Nephron (organoid): ENCODE data around the gene FAAP100.

Experiments
- H3K27ac Mint-ChIP-seq, 3 experiments: 2 replicates each; pipeline ENCODE4 v1.8.0; 2020; ENCODE audit warnings: mixed read lengths in 3 of 3, mild to moderate bottlenecking in 2 of 3, moderate library complexity in 1 of 3
- H3K27me3 Mint-ChIP-seq: 2 replicates; pipeline ENCODE4 v1.8.0; 2021; ENCODE audit warnings: low read depth, mild to moderate bottlenecking, moderate library complexity, mixed read lengths
- H3K36me3 Mint-ChIP-seq: 2 replicates; pipeline ENCODE4 v1.8.0; 2020; ENCODE audit warnings: low read depth, mixed read lengths
- H3K4me1 Mint-ChIP-seq: 2 replicates; pipeline ENCODE4 v1.8.0; 2020; ENCODE audit warnings: mixed read lengths
- H3K4me3 Mint-ChIP-seq, 3 experiments: 2 replicates each; pipeline ENCODE4 v1.8.0; 2020; ENCODE audit warnings: mild to moderate bottlenecking in 3 of 3, mixed read lengths in 3 of 3, moderate library complexity in 2 of 3
- H3K9me3 Mint-ChIP-seq: 2 replicates; pipeline ENCODE4 v1.8.0; 2020; ENCODE audit warnings: mixed read lengths
- CTCF ChIP-seq, 3 experiments: fragments of 200-600 bp; sonication (generic); IDR thresholded peaks; one replicate each; pipeline ENCODE4 v1.5.0; 2021; ENCODE audit warnings: antibody characterized with exemption in 3 of 3; ENCODE audit not compliant: unreplicated experiment in 3 of 3

The FAAP100 gene

GRCh38 chr17:81567191-81567590 is 15.0 kb upstream of the FAAP100 start:
- H3K27ac Mint-ChIP-seq, result peak overlapping the region; percentile 99 to 100 (median 99)
- peaks cover 65% of the 10 kb centered on the region for H3K36me3 Mint-ChIP-seq
- H3K4me1 Mint-ChIP-seq, result peaks cover 30% of the 10 kb centered on the region
- no peaks in the 10 kb centered on the region for H3K27me3 Mint-ChIP-seq
- no peak for TF ChIP-seq CTCF (IDR thresholded peaks at IDR 0.05; ENCODE audit: unreplicated experiment in 3 of 3)
- peak overlapping the region; percentile 40 to 57 (median 49) for H3K4me3 Mint-ChIP-seq
- H3K9me3 Mint-ChIP-seq, result no peaks in the 10 kb centered on the region

DNA sequence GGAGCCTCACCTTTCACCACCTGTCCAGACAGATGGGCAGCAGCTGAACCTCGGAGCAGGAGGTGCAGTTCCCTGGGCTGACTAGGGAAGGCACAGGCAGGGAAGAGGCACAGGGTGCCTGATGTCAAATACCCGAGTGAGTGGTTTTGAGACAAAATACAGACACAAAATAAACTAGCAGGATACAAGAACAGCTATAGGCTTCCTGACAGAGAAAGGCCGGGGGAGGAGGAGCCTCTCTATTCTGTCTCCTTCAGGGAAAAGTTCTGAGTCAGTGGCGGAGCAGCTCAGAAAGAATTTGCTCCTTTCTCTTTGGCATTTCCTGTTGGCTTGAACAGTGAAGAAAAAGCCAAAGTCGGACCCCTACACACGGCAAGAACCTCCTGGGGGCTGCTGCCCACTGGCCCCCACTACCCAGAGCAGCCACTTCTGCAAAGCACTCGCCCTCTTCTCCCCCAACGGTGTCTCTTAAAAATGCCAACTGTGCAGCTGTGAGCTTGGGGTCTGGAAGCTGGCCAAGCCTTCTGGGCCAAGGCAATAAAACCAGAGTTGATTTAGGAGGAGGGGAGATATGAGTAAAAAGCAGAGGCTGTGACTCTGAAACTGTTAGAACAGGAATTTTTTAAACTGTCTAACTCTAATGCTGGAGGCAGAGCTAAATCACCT is 14.4 kb upstream of the FAAP100 start:
- Mint-ChIP-seq H3K36me3 (peaks cover 69% of the 10 kb centered on the region), H3K27me3 (no peaks in the 10 kb centered on the region), H3K27ac (peak overlapping the region; percentile 99 to 100 (median 99)), H3K9me3 (no peaks in the 10 kb centered on the region), H3K4me3 (peak overlapping the region; percentile 40 to 57 (median 49)), H3K4me1 (peaks cover 30% of the 10 kb centered on the region)
- TF ChIP-seq CTCF (IDR thresholded peaks at IDR 0.05; ENCODE audit: unreplicated experiment in 3 of 3), result no peak

- Mint-ChIP-seq H3K4me3 (no peak overlapping the region), H3K4me1 (peaks cover 30% of the 10 kb centered on the region), H3K36me3 (peaks cover 74% of the 10 kb centered on the region), H3K9me3 (no peaks in the 10 kb centered on the region), H3K27ac (peak overlapping the region; percentile 99 to 100 (median 99)), H3K27me3 (no peaks in the 10 kb centered on the region)
- no peak for TF ChIP-seq CTCF (IDR thresholded peaks at IDR 0.05; ENCODE audit: unreplicated experiment in 3 of 3)
These were observed 13.1 kb upstream of the FAAP100 start for GRCh38 chr17:81565231-81565630.

- Mint-ChIP-seq H3K9me3 (no peaks in the 10 kb centered on the region), H3K4me1 (peaks cover 30% of the 10 kb centered on the region), H3K27ac (peak overlapping the region in 2 of 3 experiments; percentile 62 to 99), H3K36me3 (peaks cover 71% of the 10 kb centered on the region), H3K4me3 (no peak overlapping the region), H3K27me3 (no peaks in the 10 kb centered on the region)
- TF ChIP-seq CTCF (IDR thresholded peaks at IDR 0.05; ENCODE audit: unreplicated experiment in 3 of 3), result no peak
These were observed 12.6 kb upstream of the FAAP100 start for GRCh38 chr17:81564778-81565177.

- Mint-ChIP-seq H3K4me3 (no peak overlapping the region), H3K27me3 (no peaks in the 10 kb centered on the region), H3K9me3 (no peaks in the 10 kb centered on the region), H3K27ac (peak overlapping the region in 1 of 3 experiments; percentile 99), H3K36me3 (peaks cover 70% of the 10 kb centered on the region), H3K4me1 (peaks cover 30% of the 10 kb centered on the region)
- TF ChIP-seq CTCF (IDR thresholded peaks at IDR 0.05; ENCODE audit: unreplicated experiment in 3 of 3), result no peak
These were observed 11.9 kb upstream of the FAAP100 start for GRCh38 chr17:81563861-81564586.
